GM19240 (cell line): ENCODE results near the gene CCDC77.
"Not testable (repeated sequence)": the region's sequence is repeated elsewhere in the genome, so short reads cannot be mapped to it uniquely, and the experiment has no call there.

ENCODE experiments used
- DNase-seq: peaks from one replicate; pipeline ENCODE4 v3.0.0; 2011; ENCODE audit warnings: low spot score; ENCODE audit not compliant: insufficient read length

Gene CCDC77

GRCh38 chr12:401235-402028 is at the start of gene CCDC77:
CCDC77 (plus strand) TSS chr12:401644; CDS start chr12:409384, 7,740 bp downstream.
- DNase-seq = peak; percentile 76

- DNase-seq = no peak
Observed at GRCh38 chr12:356276-356988, 45.0 kb upstream of the CCDC77 start.

GRCh38 chr12:359091-359490 is 42.4 kb upstream of the CCDC77 start:
- DNase-seq = no peak

GRCh38 chr12:366820-367219 is 34.6 kb upstream of the CCDC77 start:
- no peak for DNase-seq

- no peak for DNase-seq
Observed at GRCh38 chr12:367972-368371, 33.5 kb upstream of the CCDC77 start.

- DNase-seq = not testable (repeated sequence)
Observed at GRCh38 chr12:370739-371485, 30.5 kb upstream of the CCDC77 start.

GRCh38 chr12:386651-387050 is 14.8 kb upstream of the CCDC77 start:
- DNase-seq = no peak

- no peak for DNase-seq
Observed at GRCh38 chr12:388012-388411, 13.4 kb upstream of the CCDC77 start.

GRCh38 chr12:388541-389141 is 12.8 kb upstream of the CCDC77 start:
- peak; percentile 6 for DNase-seq

- peak; percentile 74 for DNase-seq
Observed at GRCh38 chr12:389142-390096, 12.0 kb upstream of the CCDC77 start, which contains the start of gene KDM5A. KDM5A (minus strand) TSS chr12:389320; CDS start chr12:389091, 229 bp downstream.

GRCh38 chr12:400828-401227 is 616 bp upstream of the CCDC77 start:
- DNase-seq = no peak

GRCh38 chr12:402029-402389 is 565 bp downstream of the CCDC77 start:
- DNase-seq = no peak

- DNase-seq = no peak
Observed at GRCh38 chr12:414859-415258, 13.4 kb downstream of the CCDC77 start.

GRCh38 chr12:418432-418831 is 17.0 kb downstream of the CCDC77 start:
- DNase-seq = no peak

- DNase-seq = no peak
Observed at GRCh38 chr12:422526-422925, 21.1 kb downstream of the CCDC77 start.

GRCh38 chr12:435737-436136 is 34.3 kb downstream of the CCDC77 start:
- DNase-seq = not testable (repeated sequence)

- no peak for DNase-seq
Observed at GRCh38 chr12:442235-442884, 40.9 kb downstream of the CCDC77 start.

GRCh38 chr12:447141-447540 is 45.7 kb downstream of the CCDC77 start:
- DNase-seq = no peak

- no peak for DNase-seq
Observed at GRCh38 chr12:449203-449602, 47.8 kb downstream of the CCDC77 start.

GRCh38 chr12:450438-450837 is 49.0 kb downstream of the CCDC77 start:
- no peak for DNase-seq
